Natural killer cell (primary cell): ENCODE data around the gene SORCS1. TPM values are rescaled to one million over a fixed set of nuclear protein-coding genes. Genes with fewer than 3 reads are reported as not detected.

Experiments used
- ATAC-seq, 3 donors: fragments of 150-1000 bp in 2 of 3; fragments of 200-7000 bp in 1 of 3; cut with Tn5 transposase; 1 replicate in 1 of 3; 2 replicates in 2 of 3; pipeline ENCODE4 v1.10.0; 2021; ENCODE audit warnings: mild to moderate bottlenecking in 2 of 3, moderate library complexity in 2 of 3
- DNase-seq, 2 donors: peaks; one replicate each; pipeline versions ENCODE4 v3.0.0 to v3.0.0-alpha.2; 2013 to 2021; ENCODE audit warnings: mixed read lengths in 1 of 2
- H3K27ac ChIP-seq: one replicate; pipeline ENCODE4 v1.5.1; 2013; ENCODE audit warnings: mild to moderate bottlenecking, low read length
- H3K27me3 ChIP-seq: one replicate; pipeline ENCODE4 v1.6.1; 2013; ENCODE audit warnings: low read length; ENCODE audit not compliant: control insufficient read depth, insufficient read depth
- H3K36me3 ChIP-seq: one replicate; pipeline ENCODE4 v1.6.1; 2013; ENCODE audit warnings: low read length; ENCODE audit not compliant: control insufficient read depth, insufficient read depth
- H3K4me1 ChIP-seq: one replicate; pipeline ENCODE4 v1.6.1; 2013; ENCODE audit warnings: low read length; ENCODE audit not compliant: control insufficient read depth, insufficient read depth
- H3K4me3 ChIP-seq: one replicate; pipeline ENCODE4 v1.5.1; 2013; ENCODE audit warnings: low read length
- H3K9me3 ChIP-seq: one replicate; pipeline ENCODE4 v1.6.1; 2013; ENCODE audit warnings: low read length; ENCODE audit not compliant: control insufficient read depth, insufficient read depth
- H3K27ac Mint-ChIP-seq, 2 donors: one replicate each; pipeline ENCODE4 v1.8.0; 2022; ENCODE audit warnings: mild to moderate bottlenecking in 2 of 2, mixed read lengths in 2 of 2, moderate library complexity in 1 of 2
- H3K27me3 Mint-ChIP-seq, 2 donors: one replicate each; pipeline ENCODE4 v1.8.0; 2022; ENCODE audit warnings: low read depth in 2 of 2, mixed read lengths in 2 of 2
- H3K36me3 Mint-ChIP-seq: one replicate; pipeline ENCODE4 v1.8.0; 2022; ENCODE audit warnings: mixed read lengths
- H3K4me1 Mint-ChIP-seq, 2 donors: one replicate each; pipeline ENCODE4 v1.8.0; 2022; ENCODE audit warnings: mixed read lengths in 2 of 2
- H3K4me3 Mint-ChIP-seq: one replicate; pipeline ENCODE4 v1.8.0; 2022; ENCODE audit warnings: mild to moderate bottlenecking, moderate library complexity, mixed read lengths
- H3K9me3 Mint-ChIP-seq, 2 donors: one replicate each; pipeline ENCODE4 v1.8.0; 2022; ENCODE audit warnings: mixed read lengths in 2 of 2
- CTCF ChIP-seq: fragments of 200-600 bp; IDR thresholded peaks from one replicate; pipeline ENCODE4 v1.8.0; 2022; ENCODE audit warnings: antibody characterized with exemption
- WGBS: methylation state at CpG from one replicate; pipeline ENCODE4 v1.1.7; 2013; ENCODE audit warnings: missing lambda C conversion rate; ENCODE audit not compliant: insufficient coverage; 5-methylcytosine and 5-hydroxymethylcytosine counted together
- intact Hi-C: fragments of 100-400 bp; cut with micrococcal nuclease; formaldehyde crosslinking; loops from one replicate; pipeline ENCODE4 v1.14.2; 2022
- total RNA-seq, 4 donors: library from RNA; stranded (reverse); fragments of 120-200 nt in 1 of 4; gene quantifications; one replicate each; pipeline versions ENCODE4 v1.2.3 to v1.2.4, GENCODE V29; 2013 to 2022

Gene SORCS1
- total RNA-seq, 3 donors from 2014 or later (not counting 1 experiment from before 2014, with no cell fraction given): not detected

GRCh38 chr10:106911096-106911495 is 253.4 kb downstream of the SORCS1 start:
- Histone ChIP-seq H3K27me3 (no peaks in the 10 kb centered on the region), H3K27ac (no peak overlapping the region), H3K4me3 (no peak overlapping the region), H3K36me3 (no peaks in the 10 kb centered on the region), H3K9me3 (no peaks in the 10 kb centered on the region), H3K4me1 (no peaks in the 10 kb centered on the region)
- no peaks in the 10 kb centered on the region for H3K36me3 Mint-ChIP-seq
- no peak overlapping the region for H3K4me3 Mint-ChIP-seq
- no peak for DNase-seq
- intact Hi-C loops: no loop called here
- H3K4me1 Mint-ChIP-seq: peaks cover 0 to 4% of the 10 kb centered on the region in 2 donors
- no peak for TF ChIP-seq CTCF
- H3K27me3 Mint-ChIP-seq: peaks cover 3 to 28% of the 10 kb centered on the region in 2 donors
- ATAC-seq: no peak
- no peaks in the 10 kb centered on the region for H3K9me3 Mint-ChIP-seq
- WGBS: 88% methylated on average over 3 of the region's 3 CpGs
- no peak overlapping the region for H3K27ac Mint-ChIP-seq

GRCh38 chr10:106910666-106911065 is 253.8 kb downstream of the SORCS1 start:
- Mint-ChIP-seq H3K9me3 (no peaks in the 10 kb centered on the region), H3K4me1 (peaks cover 0 to 4% of the 10 kb centered on the region in 2 donors), H3K36me3 (no peaks in the 10 kb centered on the region), H3K27ac (no peak overlapping the region), H3K4me3 (no peak overlapping the region), H3K27me3 (peaks cover 3 to 28% of the 10 kb centered on the region in 2 donors)
- TF ChIP-seq CTCF: no peak
- no peak overlapping the region for H3K27ac ChIP-seq
- H3K9me3 ChIP-seq: no peaks in the 10 kb centered on the region
- no peaks in the 10 kb centered on the region for H3K27me3 ChIP-seq
- H3K4me1 ChIP-seq: no peaks in the 10 kb centered on the region
- no peak overlapping the region for H3K4me3 ChIP-seq
- no peaks in the 10 kb centered on the region for H3K36me3 ChIP-seq
- intact Hi-C loops: no loop called here
- WGBS: 80% methylated on average over 2 of the region's 4 CpGs
- no peak for DNase-seq
- no peak for ATAC-seq

- Mint-ChIP-seq H3K4me3 (no peak overlapping the region), H3K9me3 (no peaks in the 10 kb centered on the region)
- no peak overlapping the region for H3K4me3 ChIP-seq
Measured at GRCh38 chr10:106908225-106908624, 256.3 kb downstream of the SORCS1 start.

More at GRCh38 chr10:106908225-106908624, 256.3 kb downstream of the SORCS1 start:
- peaks cover 0 to 4% of the 10 kb centered on the region in 2 donors for H3K4me1 Mint-ChIP-seq
- no peaks in the 10 kb centered on the region for H3K36me3 Mint-ChIP-seq
- peaks cover 3 to 28% of the 10 kb centered on the region in 2 donors for H3K27me3 Mint-ChIP-seq
- H3K4me1 ChIP-seq: no peaks in the 10 kb centered on the region
- 95% methylated on average over 6 of the region's 6 CpGs for WGBS
- ATAC-seq (no peak), DNase-seq (no peak)
- intact Hi-C loops: no loop called here
- no peaks in the 10 kb centered on the region for H3K9me3 ChIP-seq
- H3K27ac Mint-ChIP-seq: no peak overlapping the region
- no peak for TF ChIP-seq CTCF
- H3K27ac ChIP-seq: no peak overlapping the region
- no peaks in the 10 kb centered on the region for H3K27me3 ChIP-seq
- H3K36me3 ChIP-seq: no peaks in the 10 kb centered on the region
